Spinal cord (tissue), 10 donors: ENCODE results near the gene AKT3. TPM values are rescaled to one million over a fixed set of nuclear protein-coding genes. Genes with fewer than 3 reads are reported as not detected.
"Not testable (repeated sequence)": the region's sequence is repeated elsewhere in the genome, so short reads cannot be mapped to it uniquely, and the experiment has no call there.

Source experiments
- DNase-seq, 6 donors: peaks; one replicate each; pipeline versions ENCODE4 v3.0.0 to v3.0.0-alpha.2; 2013 to 2015; ENCODE audit warnings: low spot score in 6 of 6, low read depth in 4 of 6
- H3K27ac ChIP-seq: one replicate; pipeline ENCODE4 v1.5.1; 2013; ENCODE audit warnings: low read depth, low read length, control low read depth
- H3K27me3 ChIP-seq: one replicate; pipeline ENCODE4 v1.6.1; 2013; ENCODE audit warnings: low read length; ENCODE audit not compliant: control insufficient read depth, insufficient read depth
- H3K36me3 ChIP-seq: one replicate; pipeline ENCODE4 v1.6.1; 2013; ENCODE audit warnings: low read length; ENCODE audit not compliant: control insufficient read depth, insufficient read depth
- H3K4me1 ChIP-seq: one replicate; pipeline ENCODE4 v1.6.1; 2013; ENCODE audit warnings: low read length; ENCODE audit not compliant: control insufficient read depth, insufficient read depth
- H3K4me3 ChIP-seq: one replicate; pipeline ENCODE4 v1.5.1; 2013; ENCODE audit warnings: low read depth, low read length, control low read depth
- H3K9me3 ChIP-seq: one replicate; pipeline ENCODE4 v1.6.1; 2013; ENCODE audit warnings: low read length; ENCODE audit not compliant: control insufficient read depth, insufficient read depth
- WGBS: methylation state at CpG from one replicate; pipeline ENCODE4 v1.1.5; 2013; ENCODE audit warnings: missing lambda C conversion rate; ENCODE audit not compliant: insufficient coverage; 5-methylcytosine and 5-hydroxymethylcytosine counted together
- polyA plus RNA-seq, 2 donors: library from polyadenylated mRNA; unstranded; fragments of 120-200 nt; gene quantifications; one replicate each; pipeline ENCODE4 v1.2.1, GENCODE V29; 2013; ENCODE audit not compliant: insufficient read length in 2 of 2
- total RNA-seq, 2 donors: library from RNA; depleted of rRNA in 1 of 2; stranded (reverse); fragments of 120-200 nt in 1 of 2; fragments of >200 nt in 1 of 2; gene quantifications; one replicate each; pipeline versions ENCODE4 v1.2.3 to v1.2.4, GENCODE V29; 2013 to 2014
- donor health status: healthy.

AKT3 gene
- total and polyA plus RNA-seq, 4 donors: 53.8 to 127 (median 77.4) TPM

- no peak for DNase-seq
- WGBS: no CpG with 5 or more reads among the region's 1 CpG
- Histone ChIP-seq H3K4me1 (no peaks in the 10 kb centered on the region), H3K36me3 (peaks cover 5% of the 10 kb centered on the region), H3K27ac (no peak overlapping the region), H3K9me3 (peaks cover 3% of the 10 kb centered on the region), H3K4me3 (no peak overlapping the region), H3K27me3 (no peaks in the 10 kb centered on the region)
Measured at GRCh38 chr1:243663651-243664050, 186.4 kb downstream of the AKT3 start.

GRCh38 chr1:243662169-243662568 lies 187.9 kb downstream of the AKT3 start:
- DNase-seq, H3K36me3 ChIP-seq, H3K4me1 ChIP-seq, H3K4me3 ChIP-seq, H3K27me3 ChIP-seq, H3K9me3 ChIP-seq, H3K27ac ChIP-seq: not testable (repeated sequence)
- WGBS: no CpG with 5 or more reads among the region's 1 CpG

GRCh38 chr1:243658594-243659105 lies 191.4 kb downstream of the AKT3 start:
- no peaks in the 10 kb centered on the region for H3K27me3 ChIP-seq
- H3K4me1 ChIP-seq: no peaks in the 10 kb centered on the region
- no peak for DNase-seq
- peaks cover 3% of the 10 kb centered on the region for H3K9me3 ChIP-seq
- H3K36me3 ChIP-seq: peaks cover 2% of the 10 kb centered on the region
- no peak overlapping the region for H3K27ac ChIP-seq
- WGBS: no CpG with 5 or more reads among the region's 4 CpGs
- no peak overlapping the region for H3K4me3 ChIP-seq

GRCh38 chr1:243657793-243658192 lies 192.2 kb downstream of the AKT3 start:
- Histone ChIP-seq H3K36me3 (no peaks in the 10 kb centered on the region), H3K4me3 (no peak overlapping the region), H3K9me3 (peaks cover 3% of the 10 kb centered on the region), H3K27ac (no peak overlapping the region), H3K4me1 (no peaks in the 10 kb centered on the region), H3K27me3 (no peaks in the 10 kb centered on the region)
- no peak for DNase-seq
- no CpG with 5 or more reads among the region's 1 CpG for WGBS

GRCh38 chr1:243649530-243649929 lies 200.5 kb downstream of the AKT3 start:
- H3K27me3 ChIP-seq, H3K27ac ChIP-seq, DNase-seq, H3K9me3 ChIP-seq, H3K4me1 ChIP-seq, H3K4me3 ChIP-seq, H3K36me3 ChIP-seq: not testable (repeated sequence)
- no CpG with 5 or more reads among the region's 3 CpGs for WGBS

DNA sequence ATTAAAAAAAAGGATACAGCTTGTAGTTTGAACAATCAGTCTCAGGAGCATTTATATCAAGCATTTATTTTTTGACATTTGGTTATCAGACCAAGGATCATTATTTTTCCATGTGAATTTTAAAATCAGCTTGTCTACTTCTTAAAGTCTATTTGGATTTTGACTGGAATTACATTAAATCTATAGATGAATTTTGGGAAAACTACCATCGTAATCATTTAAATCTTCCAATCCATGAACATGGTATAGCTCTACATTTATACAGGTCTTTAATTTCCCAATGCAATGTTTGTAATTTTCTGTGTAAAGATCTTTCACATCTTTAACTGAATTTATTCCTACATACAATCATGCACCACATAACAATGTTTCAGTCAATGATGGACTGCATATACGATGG lies 203.2 kb downstream of the AKT3 start:
- Histone ChIP-seq H3K27ac (no peak overlapping the region), H3K27me3 (no peaks in the 10 kb centered on the region), H3K4me3 (no peak overlapping the region), H3K9me3 (peaks cover 3% of the 10 kb centered on the region), H3K36me3 (no peaks in the 10 kb centered on the region), H3K4me1 (no peaks in the 10 kb centered on the region)
- DNase-seq: no peak
- WGBS: no CpG with 5 or more reads among the region's 2 CpGs

GRCh38 chr1:243645281-243645680 lies 204.8 kb downstream of the AKT3 start:
- Histone ChIP-seq H3K9me3 (peaks cover 3% of the 10 kb centered on the region), H3K4me3 (no peak overlapping the region), H3K4me1 (no peaks in the 10 kb centered on the region), H3K27me3 (no peaks in the 10 kb centered on the region), H3K36me3 (no peaks in the 10 kb centered on the region), H3K27ac (no peak overlapping the region)
- DNase-seq: peak in 1 of 6 donors; percentile 6
- no CpG with 5 or more reads among the region's 6 CpGs for WGBS

GRCh38 chr1:243642936-243643335 lies 207.1 kb downstream of the AKT3 start:
- H3K27ac ChIP-seq: no peak overlapping the region
- no peaks in the 10 kb centered on the region for H3K4me1 ChIP-seq
- H3K4me3 ChIP-seq: no peak overlapping the region
- H3K36me3 ChIP-seq: no peaks in the 10 kb centered on the region
- H3K9me3 ChIP-seq: peaks cover 3% of the 10 kb centered on the region
- no CpG with 5 or more reads among the region's 5 CpGs for WGBS
- no peak for DNase-seq
- H3K27me3 ChIP-seq: no peaks in the 10 kb centered on the region

- no peaks in the 10 kb centered on the region for H3K9me3 ChIP-seq
- H3K4me3 ChIP-seq: no peak overlapping the region
- whole genome bisulfite sequencing: 93% methylated on average over 2 of the region's 4 CpGs
- no peaks in the 10 kb centered on the region for H3K4me1 ChIP-seq
- H3K36me3 ChIP-seq: no peaks in the 10 kb centered on the region
- H3K27ac ChIP-seq: no peak overlapping the region
- H3K27me3 ChIP-seq: no peaks in the 10 kb centered on the region
- DNase-seq: no peak
Measured at GRCh38 chr1:243639027-243639658, 210.9 kb downstream of the AKT3 start.

- DNase-seq: no peak
- H3K4me1 ChIP-seq: no peaks in the 10 kb centered on the region
- H3K9me3 ChIP-seq: no peaks in the 10 kb centered on the region
- H3K4me3 ChIP-seq: no peak overlapping the region
- H3K27ac ChIP-seq: no peak overlapping the region
- no peaks in the 10 kb centered on the region for H3K36me3 ChIP-seq
- WGBS: 100% methylated on average over 1 of the region's 4 CpGs
- H3K27me3 ChIP-seq: no peaks in the 10 kb centered on the region
Measured at GRCh38 chr1:243638186-243638585, 211.9 kb downstream of the AKT3 start.
